GM12878 (cell line): ENCODE results near the gene NIN. TPM values are rescaled to one million over a fixed set of nuclear protein-coding genes. Genes with fewer than 3 reads are reported as not detected.
A peak's percentile ranks its signal among the peaks of the same experiment; 100 is the strongest.

Source experiments
- ATAC-seq: fragments of 200-7000 bp; cut with Tn5 transposase; 3 replicates; pipeline ENCODE4 v1.9.1; 2020; ENCODE audit warnings: mild to moderate bottlenecking, moderate library complexity
- BruUV-seq: library from RNA; stranded (reverse); fragments of 400-500 nt; replicated peaks from 2 replicates; lab custom pipeline; 2021; lab: Mats Ljungman, UMichigan
- CTCF ChIA-PET: fragments of 300-600 bp; sonication (Branson Sonifier 250); formaldehyde crosslinking; extraction: SDS; loops from one replicate; lab custom pipeline; 2021; ENCODE audit warnings: inconsistent platforms; lab: Yijun Ruan, JAX
- POLR2A ChIA-PET: fragments of 350-600 bp; formaldehyde crosslinking; extraction: SDS; loops from one replicate; lab custom pipeline; 2021; ENCODE audit warnings: inconsistent platforms; lab: Charles Lee
- RAD21 ChIA-PET: fragments of 300-600 bp; sonication (Branson Sonifier 250); formaldehyde crosslinking; loops from one replicate; lab custom pipeline; 2023; ENCODE audit warnings: antibody characterized with exemption; ENCODE audit not compliant: unreplicated experiment; lab: Charles Lee
- SMC1A ChIA-PET: fragments of 300-600 bp; sonication (Branson Sonifier 250); formaldehyde crosslinking; loops from one replicate; lab custom pipeline; 2023; ENCODE audit not compliant: unreplicated experiment, uncharacterized antibody; lab: Charles Lee
- DNase-seq: peaks from one replicate; pipeline ENCODE4 v3.0.0-alpha.2; 2011; ENCODE audit warnings: low read depth, low spot score
- FAIRE-seq: peaks from 3 replicates; lab custom pipeline; 2011; peaks lifted over from hg19 to GRCh38; lab: Jason Lieb, UNC
- H2AFZ ChIP-seq: 2 replicates; pipeline ENCODE4 v1.6.0; 2011; ENCODE audit warnings: low read depth, low read length, control low read depth; ENCODE audit not compliant: control insufficient read depth
- H3K27ac ChIP-seq: 2 replicates; pipeline ENCODE4 v1.5.1; 2011; ENCODE audit warnings: control low read depth; ENCODE audit not compliant: control insufficient read depth, insufficient read depth
- H3K27me3 ChIP-seq, 2 experiments: replicated peaks in 1 of 2; 2 replicates each; pipeline versions ENCODE4 v1.6.0 to v1.6.1; 2011; ENCODE audit warnings: low read length in 1 of 2; ENCODE audit not compliant: control insufficient read depth in 2 of 2, insufficient read depth in 2 of 2
- H3K36me3 ChIP-seq, 2 experiments: 2 replicates each; pipeline ENCODE4 v1.5.1; 2011; ENCODE audit warnings: low read length in 1 of 2; ENCODE audit not compliant: control insufficient read depth in 2 of 2, insufficient read depth in 2 of 2
- H3K4me1 ChIP-seq: 2 replicates; pipeline ENCODE4 v1.6.1; 2011; ENCODE audit warnings: mild to moderate bottlenecking, low read length, moderate library complexity, mixed read lengths; ENCODE audit not compliant: control insufficient read depth, insufficient read depth
- H3K4me2 ChIP-seq: 2 replicates; pipeline ENCODE4 v1.6.0; 2011; ENCODE audit warnings: control low read depth; ENCODE audit not compliant: control insufficient read depth, insufficient read depth
- H3K4me3 ChIP-seq: fragments of 200-600 bp; sonication (generic); 2 replicates; pipeline ENCODE4 v1.5.1; 2016
- H3K79me2 ChIP-seq: 2 replicates; pipeline ENCODE4 v1.6.0; 2011; ENCODE audit warnings: low read length; ENCODE audit not compliant: control insufficient read depth, insufficient read depth
- H3K9ac ChIP-seq: 2 replicates; pipeline ENCODE4 v1.8.0; 2011; ENCODE audit warnings: low read length, control low read depth, mixed read lengths; ENCODE audit not compliant: control insufficient read depth, insufficient read depth
- H3K9me3 ChIP-seq: replicated peaks from 3 replicates; pipeline ENCODE4 v1.5.1; 2011; ENCODE audit warnings: mild to moderate bottlenecking, low read length; ENCODE audit not compliant: control insufficient read depth, insufficient read depth
- H4K20me1 ChIP-seq: 2 replicates; pipeline ENCODE4 v1.6.0; 2011; ENCODE audit not compliant: control insufficient read depth, insufficient read depth
- BCLAF1 ChIP-seq: fragments of 450-650 bp; IDR thresholded peaks from 2 replicates; pipeline ENCODE4 v1.6.1; 2017; ENCODE audit warnings: antibody characterized with exemption, mild to moderate bottlenecking, moderate library complexity
- BRCA1 ChIP-seq: IDR thresholded peaks from 2 replicates; pipeline ENCODE4 v1.6.1; 2011; ENCODE audit warnings: low read depth, low read length, improper control_type of control experiment
- EZH2 ChIP-seq: IDR thresholded peaks from 2 replicates; pipeline ENCODE4 v1.6.1; 2012; ENCODE audit warnings: low read depth, mild to moderate bottlenecking, control low read depth, inconsistent platforms, low read length, borderline replicate concordance; ENCODE audit not compliant: control insufficient read depth
- IKZF1 ChIP-seq: fragments of 450-650 bp; conservative IDR thresholded peaks from 2 replicates; pipeline ENCODE4 v1.6.1; 2017; ENCODE audit warnings: antibody characterized with exemption, mild to moderate bottlenecking
- IKZF2 ChIP-seq, 2 experiments: fragments of 450-650 bp; IDR thresholded peaks; 2 replicates each; pipeline ENCODE4 v1.6.1; 2017; ENCODE audit warnings: mild to moderate bottlenecking in 2 of 2, moderate library complexity in 2 of 2
- NRF1 ChIP-seq: conservative IDR thresholded peaks from 2 replicates; pipeline ENCODE4 v1.6.1; 2011; ENCODE audit warnings: mild to moderate bottlenecking, low read depth, low read length, improper control_type of control experiment
- ZNF592 ChIP-seq: fragments of 450-650 bp; IDR thresholded peaks from 2 replicates; pipeline ENCODE4 v1.6.1; 2017; ENCODE audit warnings: mild to moderate bottlenecking, moderate library complexity
- ZSCAN29 ChIP-seq: fragments of 450-650 bp; IDR thresholded peaks from 2 replicates; pipeline ENCODE4 v1.6.1; 2017; ENCODE audit warnings: mild to moderate bottlenecking, moderate library complexity
- WGBS: methylation state at CpG from one replicate; pipeline ENCODE4 v1.1.6; 2016; ENCODE audit warnings: low lambda C conversion rate; ENCODE audit not compliant: insufficient replicate concordance, insufficient coverage; ENCODE audit errors: missing lambda C conversion rate; 5-methylcytosine and 5-hydroxymethylcytosine counted together
- in situ Hi-C: fragments of 300-500 bp; cut with MboI; formaldehyde crosslinking; loops from 9 replicates; pipeline ENCODE4 v1.14.3; 2018; ENCODE audit warnings: mixed read lengths
- intact Hi-C: fragments of 100-400 bp; cut with micrococcal nuclease; formaldehyde crosslinking; loops from one replicate; pipeline ENCODE4 v1.14.2; 2022; ENCODE audit not compliant: unreplicated experiment
- polyA plus RNA-seq, 11 experiments: library from polyadenylated mRNA; depleted of rRNA in 4 of 11; unstranded in 6 of 11; stranded (reverse) in 5 of 11; fragments of >200 nt; fragmentation: Nextera tagmentation in 4 of 11; fragmentation: Illumina TruSeq in 1 of 11; extraction: Ambion mirVana in 4 of 11; extraction: Trizol in 1 of 11; gene quantifications; 1 replicate in 1 of 11; 2 replicates in 10 of 11; pipeline versions ENCODE4 v1.2.1 to v1.2.3, GENCODE V29; 2011 to 2016; ENCODE audit warnings: inconsistent platforms in 2 of 11, missing spikeins in 2 of 11, low read depth in 1 of 11
- total RNA-seq, 4 experiments: library from RNA; depleted of rRNA in 3 of 4; stranded (reverse); fragments of >200 nt in 3 of 4; fragmentation: Illumina TruSeq in 1 of 4; extraction: Trizol in 1 of 4; gene quantifications; 2 replicates each; pipeline versions ENCODE4 v1.2.1 to v1.2.3, GENCODE V29; 2013 to 2021
- TF ChIP-seq, protein P1 (sequence below): fragments of 450-650 bp; IDR thresholded peaks from 2 replicates; pipeline ENCODE4 v1.6.1; 2017; ENCODE audit warnings: mild to moderate bottlenecking, low read depth, inconsistent platforms; ENCODE audit not compliant: poor library complexity, severe bottlenecking
- TF ChIP-seq, protein P2 (sequence below): IDR thresholded peaks from 2 replicates; pipeline ENCODE4 v1.6.1; 2011; ENCODE audit warnings: borderline replicate concordance, low read depth, mild to moderate bottlenecking, moderate library complexity, low read length; ENCODE audit not compliant: insufficient read depth, poor library complexity, severe bottlenecking

Gene NIN
- total and polyA plus RNA-seq, 10 of the 15 experiments (the other 5 are each of a cell fraction or from before 2014, with no cell fraction given), result 16.2 to 135 (median 70.3) TPM

DNA sequence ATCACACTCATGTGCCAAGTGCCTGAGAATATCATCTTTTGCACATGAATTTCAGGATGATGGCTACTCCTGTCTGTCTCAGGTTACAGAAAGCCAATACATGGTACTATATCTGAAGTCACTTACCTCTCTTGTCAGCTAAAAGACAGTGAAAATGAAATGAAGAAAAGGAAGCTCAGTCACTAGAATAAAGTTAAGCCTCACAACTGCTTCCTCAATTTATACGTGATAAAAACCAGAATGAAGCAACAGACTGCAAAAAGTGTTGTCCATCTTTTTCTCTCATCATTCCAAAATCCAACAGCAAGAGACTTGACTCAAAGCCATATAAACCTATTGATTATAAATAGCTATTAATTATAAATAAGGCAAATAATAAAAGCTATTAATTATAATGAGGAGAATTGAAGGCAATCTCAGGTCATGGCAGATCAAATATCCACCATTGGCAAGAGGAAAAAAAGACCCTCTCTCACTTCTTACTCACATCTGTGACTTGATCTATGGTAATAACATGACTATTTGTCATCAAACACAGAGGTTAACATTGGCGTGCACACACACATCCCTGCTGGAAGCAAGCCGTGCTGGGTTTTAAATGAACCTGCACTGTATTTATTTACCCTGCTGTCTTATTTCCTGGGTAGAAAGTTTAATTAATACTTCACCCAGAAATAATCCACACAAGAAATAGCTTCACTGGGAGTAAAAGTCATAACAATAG, 10.0 kb downstream of the NIN start:
- Histone ChIP-seq H3K4me1 (peaks cover 31% of the 10 kb centered on the region), H3K27ac (peak overlapping the region; percentile 88), H3K9me3 (no peaks in the 10 kb centered on the region; the same call in 2 of the 3 replicates), H3K9ac (peak overlapping the region; percentile 52), H4K20me1 (no peaks in the 10 kb centered on the region), H3K4me3 (peak overlapping the region; percentile 74; the same call in 1 of the 2 replicates), H3K79me2 (peaks cover 96% of the 10 kb centered on the region), H3K4me2 (peak overlapping the region; percentile 68), H3K27me3 (no peaks in the 10 kb centered on the region), H3K36me3 (peaks cover 0 to 12% of the 10 kb centered on the region in 2 experiments; a peak in 3 of 4 replicates), H2AFZ (no peak overlapping the region)
- 67% methylated on average over 3 of the region's 3 CpGs for WGBS
- RAD21 ChIA-PET, result interaction anchor here (0.7 to 7.8 kb wide), 10 partner anchors 8 to 84 kb away, joined by 3 to 91 read pairs (median 4); partner anchors contain the start of gene NIN
- SMC1A ChIA-PET, result interaction anchor here (0.8 to 16.9 kb wide), 15 partner anchors 8 to 161 kb away, joined by 3 to 360 read pairs (median 4); partner anchors contain the start of gene NIN
- CTCF ChIA-PET, result interaction anchor here (1.0 to 6.3 kb wide), 7 partner anchors 9 to 44 kb away, joined by 3 to 56 read pairs (median 13); no protein-coding TSS in a partner anchor
- POLR2A ChIA-PET, result interaction anchor here (0.9 to 4.6 kb wide), 12 partner anchors 8 to 38 kb away, joined by 3 to 39 read pairs (median 6); partner anchors contain the start of gene NIN
- in situ Hi-C loops, result loop anchor here (10.0 kb wide), 1 partner anchor 1196 kb away; the partner anchor contains the start of genes MGAT2 and RPL36AL
- no TSS peak for BruUV-seq
- ATAC-seq (no peak), DNase-seq (no peak), FAIRE-seq (no peak)
- intact Hi-C loops, result loop anchor here (5.0 to 10.0 kb wide), 3 partner anchors 154 to 589 kb away; partner anchors contain the start of genes DMAC2L, L2HGDH, SAV1 and SOS2
- TF ChIP-seq NRF1 (no peak), BRCA1 (no peak), ZSCAN29 (no peak), BCLAF1 (no peak), ZNF592 (no peak), EZH2 (no peak), IKZF1 (no peak), IKZF2 (IDR thresholded peaks at IDR 0.05) (no peak)
- TF ChIP-seq, protein P1, sequence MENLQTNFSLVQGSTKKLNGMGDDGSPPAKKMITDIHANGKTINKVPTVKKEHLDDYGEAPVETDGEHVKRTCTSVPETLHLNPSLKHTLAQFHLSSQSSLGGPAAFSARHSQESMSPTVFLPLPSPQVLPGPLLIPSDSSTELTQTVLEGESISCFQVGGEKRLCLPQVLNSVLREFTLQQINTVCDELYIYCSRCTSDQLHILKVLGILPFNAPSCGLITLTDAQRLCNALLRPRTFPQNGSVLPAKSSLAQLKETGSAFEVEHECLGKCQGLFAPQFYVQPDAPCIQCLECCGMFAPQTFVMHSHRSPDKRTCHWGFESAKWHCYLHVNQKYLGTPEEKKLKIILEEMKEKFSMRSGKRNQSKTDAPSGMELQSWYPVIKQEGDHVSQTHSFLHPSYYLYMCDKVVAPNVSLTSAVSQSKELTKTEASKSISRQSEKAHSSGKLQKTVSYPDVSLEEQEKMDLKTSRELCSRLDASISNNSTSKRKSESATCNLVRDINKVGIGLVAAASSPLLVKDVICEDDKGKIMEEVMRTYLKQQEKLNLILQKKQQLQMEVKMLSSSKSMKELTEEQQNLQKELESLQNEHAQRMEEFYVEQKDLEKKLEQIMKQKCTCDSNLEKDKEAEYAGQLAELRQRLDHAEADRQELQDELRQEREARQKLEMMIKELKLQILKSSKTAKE, result no peak
- TF ChIP-seq, protein P2, sequence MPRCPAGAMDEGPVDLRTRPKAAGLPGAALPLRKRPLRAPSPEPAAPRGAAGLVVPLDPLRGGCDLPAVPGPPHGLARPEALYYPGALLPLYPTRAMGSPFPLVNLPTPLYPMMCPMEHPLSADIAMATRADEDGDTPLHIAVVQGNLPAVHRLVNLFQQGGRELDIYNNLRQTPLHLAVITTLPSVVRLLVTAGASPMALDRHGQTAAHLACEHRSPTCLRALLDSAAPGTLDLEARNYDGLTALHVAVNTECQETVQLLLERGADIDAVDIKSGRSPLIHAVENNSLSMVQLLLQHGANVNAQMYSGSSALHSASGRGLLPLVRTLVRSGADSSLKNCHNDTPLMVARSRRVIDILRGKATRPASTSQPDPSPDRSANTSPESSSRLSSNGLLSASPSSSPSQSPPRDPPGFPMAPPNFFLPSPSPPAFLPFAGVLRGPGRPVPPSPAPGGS, result no peak
